IPS-18a (cell line): ENCODE data around the gene ANKRD10.
"Not testable (repeated sequence)": the region's sequence is repeated elsewhere in the genome, so short reads cannot be mapped to it uniquely, and the experiment has no call there.

Experiments
- H3K27ac ChIP-seq: one replicate; pipeline ENCODE4 v1.5.1; 2013; ENCODE audit warnings: low read length
- H3K27me3 ChIP-seq: one replicate; pipeline ENCODE4 v1.6.1; 2013; ENCODE audit warnings: mild to moderate bottlenecking, low read length; ENCODE audit not compliant: control insufficient read depth, insufficient read depth
- H3K36me3 ChIP-seq: one replicate; pipeline ENCODE4 v1.6.1; 2013; ENCODE audit warnings: low read depth, low read length; ENCODE audit not compliant: control insufficient read depth
- H3K4me1 ChIP-seq: one replicate; pipeline ENCODE4 v1.6.1; 2013; ENCODE audit warnings: low read depth, low read length; ENCODE audit not compliant: control insufficient read depth
- H3K4me3 ChIP-seq: one replicate; pipeline ENCODE4 v1.5.1; 2013; ENCODE audit warnings: low read length
- H3K9ac ChIP-seq: one replicate; pipeline ENCODE4 v1.6.1; 2013; ENCODE audit warnings: mild to moderate bottlenecking, low read length, moderate library complexity
- H3K9me3 ChIP-seq: one replicate; pipeline ENCODE4 v1.6.1; 2013; ENCODE audit warnings: low read depth, low read length; ENCODE audit not compliant: control insufficient read depth

Gene ANKRD10

DNA sequence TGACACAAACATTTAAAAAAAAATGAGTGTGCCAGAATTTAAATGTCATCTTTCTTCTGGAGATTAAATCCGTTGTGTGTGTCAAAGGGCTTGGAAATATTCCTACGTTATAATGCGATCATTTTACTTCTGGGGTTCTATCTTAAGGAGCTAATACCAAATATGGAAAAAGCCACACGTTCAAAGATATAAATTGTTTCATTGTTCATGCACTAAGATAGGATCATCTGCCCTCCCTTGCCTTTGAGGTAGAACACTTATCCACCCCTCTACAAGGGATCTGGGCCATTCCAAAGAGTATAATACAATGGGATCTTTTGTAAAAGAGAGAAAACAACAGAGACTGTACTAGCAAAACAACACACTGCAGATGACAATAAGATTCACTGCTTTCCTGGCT is 64.9 kb downstream of the ANKRD10 start:
- Histone ChIP-seq H3K36me3 (no peaks in the 10 kb centered on the region), H3K9ac (no peak overlapping the region), H3K4me3 (no peak overlapping the region), H3K9me3 (no peaks in the 10 kb centered on the region), H3K4me1 (peaks cover 15% of the 10 kb centered on the region), H3K27me3 (no peaks in the 10 kb centered on the region), H3K27ac (no peak overlapping the region)

- Histone ChIP-seq H3K4me3 (no peak overlapping the region), H3K27ac (no peak overlapping the region), H3K27me3 (no peaks in the 10 kb centered on the region), H3K36me3 (no peaks in the 10 kb centered on the region), H3K4me1 (peaks cover 7% of the 10 kb centered on the region), H3K9ac (no peak overlapping the region), H3K9me3 (no peaks in the 10 kb centered on the region)
These were observed 69.3 kb downstream of the ANKRD10 start for GRCh38 chr13:110845520-110845919.

DNA sequence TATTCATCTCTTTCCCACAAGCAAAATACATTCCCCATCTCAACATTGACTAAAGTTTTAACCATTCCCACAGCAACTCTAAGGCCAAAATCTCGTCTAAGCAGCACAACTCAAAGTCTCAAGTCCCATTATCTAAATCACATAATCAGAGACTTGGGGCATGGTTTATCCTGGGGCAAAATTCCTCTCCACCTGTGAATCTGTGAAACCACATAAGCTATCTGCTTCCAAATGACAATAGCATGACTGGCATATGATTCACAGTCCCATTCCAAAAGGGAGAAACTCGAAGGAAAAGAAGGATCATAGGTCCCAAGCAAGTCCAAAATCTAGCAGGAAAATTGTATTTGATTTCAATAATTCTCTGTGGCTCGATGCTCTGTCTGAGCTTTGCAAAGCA is 73.0 kb downstream of the ANKRD10 start:
- H3K27me3 ChIP-seq, result no peaks in the 10 kb centered on the region

DNA sequence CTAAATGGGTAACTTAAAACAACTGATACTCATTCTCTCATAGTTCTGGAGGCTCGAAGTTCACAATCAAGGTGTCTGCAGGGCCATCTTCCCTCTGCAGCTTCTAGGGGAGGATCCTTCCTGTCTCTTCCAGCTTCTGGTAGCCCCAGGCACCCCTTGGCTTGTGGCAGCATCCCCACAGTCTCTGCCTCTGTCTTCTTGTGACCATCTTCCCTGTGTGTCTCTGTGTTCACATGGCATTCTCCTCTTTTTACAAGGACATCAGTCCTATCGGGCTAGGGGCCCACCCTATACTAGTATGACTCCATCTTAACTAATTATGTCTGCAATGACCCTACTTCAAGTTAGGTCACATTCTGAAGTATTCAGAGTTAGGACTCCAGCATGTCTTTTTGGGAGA is 73.5 kb downstream of the ANKRD10 start:
- Histone ChIP-seq H3K27me3 (no peaks in the 10 kb centered on the region), H3K36me3 (no peaks in the 10 kb centered on the region), H3K9me3 (no peaks in the 10 kb centered on the region), H3K27ac (no peak overlapping the region), H3K9ac (no peak overlapping the region), H3K4me3 (no peak overlapping the region), H3K4me1 (no peaks in the 10 kb centered on the region)

More for the DNA sequence above, 73.0 kb downstream of the ANKRD10 start:
- no peak overlapping the region for H3K27ac ChIP-seq
- no peaks in the 10 kb centered on the region for H3K4me1 ChIP-seq
- no peaks in the 10 kb centered on the region for H3K36me3 ChIP-seq
- H3K4me3 ChIP-seq, result no peak overlapping the region
- H3K9ac ChIP-seq, result no peak overlapping the region
- H3K9me3 ChIP-seq, result no peaks in the 10 kb centered on the region

GRCh38 chr13:110838867-110839538 is 75.9 kb downstream of the ANKRD10 start:
- Histone ChIP-seq H3K4me1 (no peaks in the 10 kb centered on the region), H3K36me3 (no peaks in the 10 kb centered on the region), H3K27me3 (no peaks in the 10 kb centered on the region), H3K27ac (no peak overlapping the region), H3K9ac (no peak overlapping the region), H3K9me3 (no peaks in the 10 kb centered on the region), H3K4me3 (no peak overlapping the region)

DNA sequence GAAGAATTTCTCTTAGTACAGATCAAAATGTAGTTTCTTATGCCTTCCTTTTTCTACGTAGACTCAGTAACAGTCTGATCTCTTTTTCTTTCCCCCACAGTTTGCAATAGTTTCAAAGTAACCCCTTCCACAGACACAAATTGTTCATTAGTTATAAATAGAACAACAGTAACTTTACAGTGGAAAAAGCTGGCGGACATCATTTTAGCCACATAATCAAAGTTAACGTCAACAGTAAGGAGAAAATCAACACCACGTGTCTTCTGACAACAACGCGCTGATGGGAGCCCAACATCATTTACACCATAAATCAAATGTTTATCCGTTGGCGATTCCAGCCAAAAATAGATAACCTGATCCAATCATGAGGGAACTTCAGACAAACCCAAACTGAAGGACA is 76.8 kb downstream of the ANKRD10 start:
- Histone ChIP-seq H3K27ac (no peak overlapping the region), H3K4me3 (no peak overlapping the region), H3K27me3 (no peaks in the 10 kb centered on the region), H3K36me3 (no peaks in the 10 kb centered on the region), H3K4me1 (no peaks in the 10 kb centered on the region), H3K9ac (no peak overlapping the region), H3K9me3 (no peaks in the 10 kb centered on the region)

GRCh38 chr13:110837397-110838061 is 77.3 kb downstream of the ANKRD10 start:
- H3K4me1 ChIP-seq, H3K9me3 ChIP-seq, H3K4me3 ChIP-seq, H3K36me3 ChIP-seq, H3K27me3 ChIP-seq, H3K9ac ChIP-seq, H3K27ac ChIP-seq: not testable (repeated sequence)

DNA sequence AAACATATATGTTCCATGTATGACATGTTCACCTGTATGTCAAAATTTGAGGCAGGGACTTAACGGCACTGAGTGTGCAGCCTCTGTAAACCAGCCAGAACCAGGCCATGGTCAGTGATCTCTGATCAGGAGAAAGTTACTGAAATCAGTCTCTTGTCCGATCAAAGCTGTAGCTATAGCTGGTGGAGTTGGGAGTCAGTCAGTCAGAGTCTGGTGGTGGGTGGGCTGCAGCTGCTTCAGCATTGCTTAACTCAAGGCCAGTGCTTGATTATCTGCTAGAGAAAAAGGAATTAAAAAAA is 78.3 kb downstream of the ANKRD10 start:
- H3K4me3 ChIP-seq, result no peak overlapping the region
- H3K27me3 ChIP-seq, result no peaks in the 10 kb centered on the region
- no peak overlapping the region for H3K9ac ChIP-seq
- no peaks in the 10 kb centered on the region for H3K9me3 ChIP-seq
- no peak overlapping the region for H3K27ac ChIP-seq
- no peaks in the 10 kb centered on the region for H3K36me3 ChIP-seq
- no peaks in the 10 kb centered on the region for H3K4me1 ChIP-seq

- Histone ChIP-seq H3K27ac (no peak overlapping the region), H3K4me3 (no peak overlapping the region), H3K9ac (no peak overlapping the region), H3K36me3 (no peaks in the 10 kb centered on the region), H3K27me3 (no peaks in the 10 kb centered on the region), H3K4me1 (no peaks in the 10 kb centered on the region), H3K9me3 (no peaks in the 10 kb centered on the region)
These were observed 78.9 kb downstream of the ANKRD10 start for GRCh38 chr13:110835721-110836604.

- Histone ChIP-seq H3K36me3 (no peaks in the 10 kb centered on the region), H3K4me1 (no peaks in the 10 kb centered on the region), H3K9ac (no peak overlapping the region), H3K27ac (no peak overlapping the region), H3K27me3 (no peaks in the 10 kb centered on the region), H3K9me3 (no peaks in the 10 kb centered on the region), H3K4me3 (no peak overlapping the region)
These were observed 80.3 kb downstream of the ANKRD10 start for GRCh38 chr13:110834572-110834971.

DNA sequence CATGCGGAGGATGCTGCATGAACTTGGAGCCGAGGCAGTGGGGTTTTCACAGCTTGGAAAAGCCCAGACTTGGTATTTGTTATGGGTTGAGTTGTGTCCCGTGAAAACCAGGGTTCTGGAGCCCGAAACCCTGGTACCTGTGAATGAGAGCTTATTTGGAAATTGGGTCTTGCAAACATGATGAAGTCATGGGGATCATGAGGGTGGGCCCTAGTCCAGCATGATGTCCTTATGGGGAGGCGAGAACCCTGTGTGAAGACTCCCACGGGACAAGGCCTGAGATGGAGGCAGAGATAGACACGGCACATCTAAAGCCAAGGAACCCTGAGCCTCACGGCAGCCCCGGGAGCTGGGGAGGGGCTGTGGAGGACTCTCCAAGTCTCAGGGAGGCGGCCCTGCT is 82.3 kb downstream of the ANKRD10 start:
- H3K27me3 ChIP-seq, result no peaks in the 10 kb centered on the region
- H3K36me3 ChIP-seq, result no peaks in the 10 kb centered on the region

GRCh38 chr13:110832205-110832479 is 82.7 kb downstream of the ANKRD10 start:
- no peaks in the 10 kb centered on the region for H3K27me3 ChIP-seq
- H3K4me1 ChIP-seq, result no peaks in the 10 kb centered on the region
- H3K27ac ChIP-seq, result no peak overlapping the region
- H3K36me3 ChIP-seq, result no peaks in the 10 kb centered on the region
- no peaks in the 10 kb centered on the region for H3K9me3 ChIP-seq
- no peak overlapping the region for H3K4me3 ChIP-seq
- H3K9ac ChIP-seq, result no peak overlapping the region

More for the DNA sequence above, 82.3 kb downstream of the ANKRD10 start:
- H3K4me3 ChIP-seq, result no peak overlapping the region
- H3K9ac ChIP-seq, result no peak overlapping the region
- H3K9me3 ChIP-seq, result no peaks in the 10 kb centered on the region
- no peaks in the 10 kb centered on the region for H3K4me1 ChIP-seq
- no peak overlapping the region for H3K27ac ChIP-seq
